Chondrocyte (in vitro differentiated cells): ENCODE data around the gene GCLC. TPM values are rescaled to one million over a fixed set of nuclear protein-coding genes. Genes with fewer than 3 reads are reported as not detected.

Experiments used
- DNase-seq: peaks from one replicate; pipeline ENCODE4 v3.0.0; 2021; ENCODE audit warnings: mixed read lengths, low spot score
- H3K27ac Mint-ChIP-seq: one replicate; pipeline ENCODE4 v1.8.0; 2021; ENCODE audit warnings: mild to moderate bottlenecking, moderate library complexity, mixed read lengths; ENCODE audit not compliant: unreplicated experiment
- H3K27me3 Mint-ChIP-seq: 2 replicates; pipeline ENCODE4 v1.8.0; 2021; ENCODE audit warnings: low read depth, mixed read lengths
- H3K36me3 Mint-ChIP-seq: 2 replicates; pipeline ENCODE4 v1.8.0; 2021; ENCODE audit warnings: low read depth, mixed read lengths
- H3K4me1 Mint-ChIP-seq: 2 replicates; pipeline ENCODE4 v1.8.0; 2021; ENCODE audit warnings: low read depth, mild to moderate bottlenecking, mixed read lengths
- H3K4me3 Mint-ChIP-seq: one replicate; pipeline ENCODE4 v1.8.0; 2021; ENCODE audit warnings: mild to moderate bottlenecking, moderate library complexity, mixed read lengths; ENCODE audit not compliant: unreplicated experiment
- H3K9me3 Mint-ChIP-seq: 2 replicates; pipeline ENCODE4 v1.8.0; 2021; ENCODE audit warnings: low read depth, mixed read lengths
- CTCF ChIP-seq: fragments of 200-600 bp; sonication (generic); IDR thresholded peaks from 2 replicates; pipeline ENCODE4 v1.5.0; 2021; ENCODE audit warnings: antibody characterized with exemption, mild to moderate bottlenecking, moderate library complexity
- total RNA-seq: library from RNA; stranded (reverse); gene quantifications from 3 replicates; pipeline ENCODE4 v1.2.1, GENCODE V29; 2021

GCLC gene
- total RNA-seq, 1 donor from 2014 or later: 35.2 TPM

GRCh38 chr6:53464927-53465460 is 79.9 kb downstream of the GCLC start:
- TF ChIP-seq CTCF: no peak
- Mint-ChIP-seq H3K36me3 (peaks cover 2% of the 10 kb centered on the region), H3K27me3 (peaks cover 6% of the 10 kb centered on the region), H3K27ac (no peak overlapping the region), H3K9me3 (peaks cover 2% of the 10 kb centered on the region), H3K4me1 (peaks cover 16% of the 10 kb centered on the region), H3K4me3 (no peak overlapping the region)
- DNase-seq: no peak

GRCh38 chr6:53464483-53464882 is 80.4 kb downstream of the GCLC start:
- no peak overlapping the region for H3K27ac Mint-ChIP-seq
- TF ChIP-seq CTCF: no peak
- peaks cover 2% of the 10 kb centered on the region for H3K9me3 Mint-ChIP-seq
- H3K27me3 Mint-ChIP-seq: peaks cover 2% of the 10 kb centered on the region
- no peaks in the 10 kb centered on the region for H3K36me3 Mint-ChIP-seq
- peaks cover 16% of the 10 kb centered on the region for H3K4me1 Mint-ChIP-seq
- no peak for DNase-seq
- H3K4me3 Mint-ChIP-seq: no peak overlapping the region

- Mint-ChIP-seq H3K36me3 (no peaks in the 10 kb centered on the region), H3K9me3 (peaks cover 2% of the 10 kb centered on the region), H3K27me3 (no peaks in the 10 kb centered on the region), H3K4me3 (no peak overlapping the region), H3K4me1 (peaks cover 13% of the 10 kb centered on the region), H3K27ac (no peak overlapping the region)
- DNase-seq: no peak
- no peak for TF ChIP-seq CTCF
These were observed 83.2 kb downstream of the GCLC start for GRCh38 chr6:53461696-53462095.

GRCh38 chr6:53461041-53461656 is 83.8 kb downstream of the GCLC start:
- no peaks in the 10 kb centered on the region for H3K36me3 Mint-ChIP-seq
- TF ChIP-seq CTCF: no peak
- DNase-seq: no peak

GRCh38 chr6:53458105-53458866 is 86.6 kb downstream of the GCLC start:
- H3K27ac Mint-ChIP-seq: no peak overlapping the region
- H3K27me3 Mint-ChIP-seq: no peaks in the 10 kb centered on the region
- H3K4me3 Mint-ChIP-seq: no peak overlapping the region
- H3K4me1 Mint-ChIP-seq: no peaks in the 10 kb centered on the region
- DNase-seq: no peak
- peaks cover 1% of the 10 kb centered on the region for H3K36me3 Mint-ChIP-seq
- H3K9me3 Mint-ChIP-seq: peaks cover 6% of the 10 kb centered on the region
- TF ChIP-seq CTCF: no peak

More at GRCh38 chr6:53461041-53461656, 83.8 kb downstream of the GCLC start:
- H3K27me3 Mint-ChIP-seq: no peaks in the 10 kb centered on the region
- no peak overlapping the region for H3K27ac Mint-ChIP-seq
- no peak overlapping the region for H3K4me3 Mint-ChIP-seq
- peaks cover 2% of the 10 kb centered on the region for H3K9me3 Mint-ChIP-seq
- peaks cover 8% of the 10 kb centered on the region for H3K4me1 Mint-ChIP-seq
